Stomach (tissue), 9 donors: ENCODE measurements around the gene PSEN1. TPM values are rescaled to one million over a fixed set of nuclear protein-coding genes. Genes with fewer than 3 reads are reported as not detected.

Source experiments
- DNase-seq, 2 donors: peaks; one replicate each; pipeline versions ENCODE4 v3.0.0 to v3.0.0-alpha.2; 2013 to 2019
- H3K27ac ChIP-seq, 5 donors: fragments of 200-600 bp in 4 of 5; sonication (generic) in 4 of 5; one replicate each; pipeline ENCODE4 v1.5.1; 2013 to 2019; ENCODE audit warnings: mild to moderate bottlenecking in 1 of 5, moderate library complexity in 1 of 5
- H3K27me3 ChIP-seq, 3 donors: fragments of 200-600 bp; sonication (generic); one replicate each; pipeline ENCODE4 v1.5.1; 2017 to 2019; ENCODE audit warnings: mixed run types in 1 of 3
- H3K36me3 ChIP-seq, 4 donors: fragments of 200-600 bp; sonication (generic); 1 replicate in 3 of 4; 2 replicates in 1 of 4; pipeline ENCODE4 v1.5.1; 2016 to 2019
- H3K4me1 ChIP-seq, 4 donors: fragments of 200-600 bp; sonication (generic); one replicate each; pipeline ENCODE4 v1.5.1; 2016 to 2019
- H3K4me3 ChIP-seq, 4 donors: fragments of 200-600 bp; sonication (generic) in 3 of 4; one replicate each; pipeline ENCODE4 v1.5.1; 2016 to 2019; ENCODE audit warnings: mild to moderate bottlenecking in 1 of 4
- H3K9me3 ChIP-seq, 4 donors: fragments of 200-600 bp; sonication (generic); one replicate each; pipeline ENCODE4 v1.5.1; 2016 to 2019
- EP300 ChIP-seq: sonication (generic); formaldehyde crosslinking; IDR thresholded peaks from one replicate; pipeline ENCODE4 v1.6.1; 2017; ENCODE audit warnings: antibody characterized with exemption
- POLR2A ChIP-seq, 4 donors: fragments of 450-650 bp; IDR thresholded peaks; one replicate each; pipeline ENCODE4 v1.6.1; 2016; ENCODE audit warnings: antibody characterized with exemption in 4 of 4, control low read depth in 2 of 4, mild to moderate bottlenecking in 1 of 4, moderate library complexity in 1 of 4
- POLR2AphosphoS5 ChIP-seq, 3 donors: sonication (generic); formaldehyde crosslinking; IDR thresholded peaks; one replicate each; pipeline ENCODE4 v1.6.1; 2016; ENCODE audit warnings: antibody characterized with exemption in 3 of 3
- WGBS, 5 donors: extraction: QIAGEN DNeasy Blood & Tissue Kit in 3 of 5; methylation state at CpG; one replicate each; pipeline versions ENCODE4 v1.1.5 to v1.1.7; 2013 to 2018; 5-methylcytosine and 5-hydroxymethylcytosine counted together
- intact Hi-C: fragments of 100-400 bp; cut with DNase I; formaldehyde crosslinking; loops from one replicate; pipeline ENCODE4 v1.15.1; 2023; ENCODE audit warnings: low total_unique reads
- polyA plus RNA-seq, 3 donors: library from polyadenylated mRNA; stranded (reverse); fragments of 200-250 nt; gene quantifications; one replicate each; pipeline ENCODE4 v1.2.3, GENCODE V29; 2013
- total RNA-seq, 5 donors: library from RNA; depleted of rRNA; stranded (reverse); fragments of >200 nt; gene quantifications; one replicate each; pipeline versions ENCODE4 v1.1.0 to v1.2.3, GENCODE V29; 2014 to 2016
- TF ChIP-seq, protein P1 (sequence below), 7 experiments: fragments of 450-650 bp in 4 of 7; fragments of 200-600 bp in 3 of 7; sonication (generic) in 3 of 7; IDR thresholded peaks; one replicate each; pipeline ENCODE4 v1.5.1; 2016 to 2019; ENCODE audit warnings: antibody characterized with exemption in 7 of 7, control low read depth in 2 of 7, mild to moderate bottlenecking in 1 of 7
- donor health status: healthy with polysubstance abuse.
- donor health status: Bipolar disorder and iron deficiency.
- donor health status: healthy.

The PSEN1 gene
- total and polyA plus RNA-seq, 8 donors, result 5.8 to 89.8 (median 18.7) TPM

DNA sequence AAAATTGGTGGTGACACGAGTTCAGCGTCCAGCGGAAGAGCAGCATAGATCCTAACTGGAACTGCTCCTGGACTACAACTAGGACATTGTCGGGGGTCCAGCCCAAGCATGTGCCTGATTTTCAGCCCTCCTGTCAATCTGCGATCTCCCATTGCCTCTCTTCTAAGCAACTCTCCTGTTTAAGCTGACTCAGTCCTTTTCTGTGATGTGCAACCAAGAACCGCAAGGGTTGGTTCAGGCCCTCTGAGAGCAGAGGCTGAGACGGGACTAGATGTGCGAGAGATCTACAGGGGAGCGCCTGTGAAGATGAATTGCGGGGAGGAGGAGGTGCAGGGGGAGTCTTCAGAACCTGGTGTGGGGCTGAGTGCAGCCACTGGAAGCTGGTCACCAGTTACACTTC lies 97.3 kb downstream of the PSEN1 start:
- WGBS, 5 donors, result 86 to 93% (median 91%) methylated on average over 8 to 10 of the region's 10 CpGs
- H3K27ac ChIP-seq, result no peak overlapping the region
- TF ChIP-seq, protein P1, sequence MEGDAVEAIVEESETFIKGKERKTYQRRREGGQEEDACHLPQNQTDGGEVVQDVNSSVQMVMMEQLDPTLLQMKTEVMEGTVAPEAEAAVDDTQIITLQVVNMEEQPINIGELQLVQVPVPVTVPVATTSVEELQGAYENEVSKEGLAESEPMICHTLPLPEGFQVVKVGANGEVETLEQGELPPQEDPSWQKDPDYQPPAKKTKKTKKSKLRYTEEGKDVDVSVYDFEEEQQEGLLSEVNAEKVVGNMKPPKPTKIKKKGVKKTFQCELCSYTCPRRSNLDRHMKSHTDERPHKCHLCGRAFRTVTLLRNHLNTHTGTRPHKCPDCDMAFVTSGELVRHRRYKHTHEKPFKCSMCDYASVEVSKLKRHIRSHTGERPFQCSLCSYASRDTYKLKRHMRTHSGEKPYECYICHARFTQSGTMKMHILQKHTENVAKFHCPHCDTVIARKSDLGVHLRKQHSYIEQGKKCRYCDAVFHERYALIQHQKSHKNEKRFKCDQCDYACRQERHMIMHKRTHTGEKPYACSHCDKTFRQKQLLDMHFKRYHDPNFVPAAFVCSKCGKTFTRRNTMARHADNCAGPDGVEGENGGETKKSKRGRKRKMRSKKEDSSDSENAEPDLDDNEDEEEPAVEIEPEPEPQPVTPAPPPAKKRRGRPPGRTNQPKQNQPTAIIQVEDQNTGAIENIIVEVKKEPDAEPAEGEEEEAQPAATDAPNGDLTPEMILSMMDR (IDR thresholded peaks at IDR 0.05), result no peak
- TF ChIP-seq EP300 (no peak), POLR2A (IDR thresholded peaks at IDR 0.05) (no peak), POLR2AphosphoS5 (IDR thresholded peaks at IDR 0.05) (no peak)
- H3K4me3 ChIP-seq, result no peak overlapping the region
- intact Hi-C loops, result no loop called here
- DNase-seq, result no peak
- peaks cover 0 to 8% (median 3%) of the 10 kb centered on the region in 4 donors for H3K36me3 ChIP-seq
- H3K9me3 ChIP-seq, result no peaks in the 10 kb centered on the region
- H3K27me3 ChIP-seq, result peaks cover 0 to 50% (median 18%) of the 10 kb centered on the region in 3 donors
- H3K4me1 ChIP-seq, result peaks cover 18 to 43% (median 29%) of the 10 kb centered on the region in 4 donors

DNA sequence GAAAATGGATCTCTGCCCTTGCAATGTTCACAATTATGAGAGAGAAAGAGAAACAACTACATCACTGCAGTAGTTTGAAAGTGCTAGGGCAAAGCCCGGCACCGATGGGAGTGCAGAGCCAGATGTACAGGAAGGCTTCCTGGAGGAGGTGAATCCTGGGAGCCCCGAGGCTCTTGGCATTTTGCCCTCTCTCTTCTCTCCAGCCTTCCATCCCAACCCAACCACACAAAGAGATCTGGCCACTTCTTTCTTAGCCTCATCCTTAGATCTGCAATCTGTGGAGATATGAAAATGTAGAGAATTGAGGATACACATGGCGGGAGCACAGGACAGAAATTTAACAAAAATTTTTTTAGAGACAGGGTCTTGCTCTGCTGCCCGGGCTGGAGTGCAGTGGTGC lies 97.7 kb downstream of the PSEN1 start:
- DNase-seq, result no peak
- H3K4me3 ChIP-seq, result no peak overlapping the region
- peaks cover 18 to 43% (median 29%) of the 10 kb centered on the region in 4 donors for H3K4me1 ChIP-seq
- no peak overlapping the region for H3K27ac ChIP-seq
- intact Hi-C loops, result no loop called here
- TF ChIP-seq EP300, result no peak
- TF ChIP-seq, protein P1 (IDR thresholded peaks at IDR 0.05), result no peak
- TF ChIP-seq POLR2A (IDR thresholded peaks at IDR 0.05), result no peak
- TF ChIP-seq POLR2AphosphoS5 (IDR thresholded peaks at IDR 0.05), result no peak
- no peaks in the 10 kb centered on the region for H3K9me3 ChIP-seq
- peaks cover 0 to 3% (median under 1%) of the 10 kb centered on the region in 4 donors for H3K36me3 ChIP-seq
- WGBS, 5 donors, result 78 to 87% (median 82%) methylated on average over 5 of the region's 5 CpGs
- H3K27me3 ChIP-seq, result peaks cover 0 to 55% (median 18%) of the 10 kb centered on the region in 3 donors

DNA sequence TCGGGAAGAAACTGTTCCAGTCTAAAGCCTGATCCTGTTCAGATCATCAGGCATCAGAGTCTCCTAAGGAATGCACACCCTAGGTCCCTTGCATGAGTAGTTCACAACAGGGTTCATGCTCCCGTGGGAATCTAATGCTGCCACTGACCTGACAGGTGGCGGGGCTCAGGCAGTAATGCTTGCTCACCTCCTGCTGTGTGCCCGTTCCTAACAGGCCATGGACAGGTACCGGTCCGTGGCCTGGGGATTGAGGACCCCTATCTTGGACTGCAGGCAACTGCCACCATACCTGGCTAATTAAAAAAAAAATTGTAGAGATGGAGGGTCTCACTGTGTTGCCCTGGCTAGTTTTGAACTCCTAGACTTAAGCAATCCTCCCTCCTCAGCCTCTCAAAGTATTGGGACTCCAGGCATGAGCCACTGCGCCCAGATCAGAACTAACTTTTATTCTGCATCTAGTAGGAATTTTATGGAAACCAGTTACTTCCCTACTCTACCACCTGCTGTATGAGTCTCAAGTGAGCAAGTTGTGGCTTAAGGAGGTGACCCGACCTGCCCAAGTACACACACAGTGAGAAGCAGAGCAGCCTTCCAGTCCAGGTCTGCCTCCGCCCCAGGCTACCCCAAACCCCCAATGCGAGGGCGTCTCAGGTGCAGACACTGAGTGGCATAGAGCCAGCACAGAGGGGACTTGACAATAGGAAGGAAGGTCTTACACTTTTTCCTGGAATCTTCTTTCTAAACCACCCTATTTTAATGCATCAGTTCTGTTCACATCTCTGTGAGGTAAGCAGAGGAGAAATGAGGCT lies 98.5 kb downstream of the PSEN1 start:
- intact Hi-C loops, result no loop called here
- DNase-seq, result no peak
- H3K27ac ChIP-seq, result no peak overlapping the region
- TF ChIP-seq EP300, result no peak
- no peak for TF ChIP-seq POLR2A (IDR thresholded peaks at IDR 0.05)
- no peak for TF ChIP-seq POLR2AphosphoS5 (IDR thresholded peaks at IDR 0.05)
- TF ChIP-seq, protein P1 (IDR thresholded peaks at IDR 0.05), result no peak
- H3K4me3 ChIP-seq, result no peak overlapping the region
- peaks cover 0 to 62% (median 23%) of the 10 kb centered on the region in 3 donors for H3K27me3 ChIP-seq
- peaks cover 26 to 48% (median 36%) of the 10 kb centered on the region in 4 donors for H3K4me1 ChIP-seq
- no peaks in the 10 kb centered on the region for H3K9me3 ChIP-seq
- H3K36me3 ChIP-seq, result no peaks in the 10 kb centered on the region
- 73 to 79% (median 77%) methylated on average over 11 of the region's 11 CpGs for WGBS, 5 donors

DNA sequence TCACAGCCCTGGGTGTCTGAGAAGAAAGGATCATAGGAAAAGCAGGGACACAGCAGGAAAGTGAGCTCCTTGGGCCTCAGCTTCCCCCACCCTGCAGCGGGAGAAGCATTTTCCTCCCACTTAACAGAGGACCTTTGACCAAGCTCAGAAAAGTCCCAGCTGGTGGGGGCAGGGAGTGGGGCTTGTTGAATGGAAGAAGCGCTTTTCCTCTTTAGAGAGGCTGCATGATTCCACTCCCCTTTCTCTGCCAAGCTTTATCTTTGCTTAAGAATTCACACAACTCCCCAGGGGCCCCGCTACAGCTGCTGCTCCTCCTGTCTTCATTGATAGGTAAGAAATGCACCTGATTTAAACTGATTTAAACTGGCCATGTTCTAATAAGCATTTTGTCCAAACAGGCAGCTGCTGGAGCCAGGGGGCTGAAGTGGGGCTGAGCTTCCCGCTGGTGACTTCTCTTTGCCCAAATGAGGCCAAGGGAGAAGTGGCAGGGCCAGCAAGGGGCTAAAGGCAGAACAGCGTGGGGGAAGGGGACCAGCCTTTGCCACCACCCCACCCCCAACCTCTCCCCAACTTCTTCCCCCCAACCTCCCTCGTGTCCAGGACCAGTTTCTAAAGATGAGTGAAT lies 99.3 kb downstream of the PSEN1 start:
- TF ChIP-seq POLR2A (IDR thresholded peaks at IDR 0.05) (no peak), POLR2AphosphoS5 (IDR thresholded peaks at IDR 0.05) (no peak), EP300 (no peak)
- TF ChIP-seq, protein P1 (IDR thresholded peaks at IDR 0.05), result no peak
- Histone ChIP-seq H3K4me3 (no peak overlapping the region), H3K27me3 (peaks cover 0 to 71% (median 32%) of the 10 kb centered on the region in 3 donors), H3K36me3 (no peaks in the 10 kb centered on the region), H3K27ac (no peak overlapping the region), H3K4me1 (peaks cover 29 to 56% (median 43%) of the 10 kb centered on the region in 4 donors), H3K9me3 (no peaks in the 10 kb centered on the region)
- 42 to 51% (median 50%) methylated on average over 6 of the region's 6 CpGs for WGBS, 5 donors
- peak in 1 of 2 donors; percentile 84 for DNase-seq
- intact Hi-C loops, result no loop called here
